Esophagus muscularis mucosa (tissue), 4 donors: ENCODE results near the gene BDKRB2. TPM values are rescaled to one million over a fixed set of nuclear protein-coding genes. Genes with fewer than 3 reads are reported as not detected.

Experiments
- DNase-seq: peaks from one replicate; pipeline ENCODE4 v3.0.0-alpha.2; 2017; ENCODE audit errors: extremely low spot score
- H3K27ac ChIP-seq, 4 donors: fragments of 200-600 bp; sonication (generic); replicated peaks in 1 of 4; 1 replicate in 3 of 4; 2 replicates in 1 of 4; pipeline ENCODE4 v1.5.1; 2016 to 2019; ENCODE audit warnings: mild to moderate bottlenecking in 1 of 4
- H3K27me3 ChIP-seq, 4 donors: fragments of 200-600 bp; sonication (generic); one replicate each; pipeline versions ENCODE4 v1.5.1 to v1.6.0; 2016 to 2019
- H3K36me3 ChIP-seq, 4 donors: fragments of 200-600 bp; sonication (generic); one replicate each; pipeline ENCODE4 v1.5.1; 2016 to 2019
- H3K4me1 ChIP-seq, 4 donors: fragments of 200-600 bp; sonication (generic); one replicate each; pipeline ENCODE4 v1.5.1; 2016 to 2019
- H3K4me3 ChIP-seq, 4 donors: fragments of 200-600 bp; sonication (generic); 1 replicate in 2 of 4; 2 replicates in 2 of 4; pipeline ENCODE4 v1.5.1; 2016 to 2019; ENCODE audit warnings: mild to moderate bottlenecking in 4 of 4, moderate library complexity in 1 of 4
- H3K9me3 ChIP-seq, 4 donors: fragments of 200-600 bp; sonication (generic); 1 replicate in 3 of 4; 2 replicates in 1 of 4; pipeline ENCODE4 v1.5.1; 2016 to 2019
- CTCF ChIP-seq, 3 experiments: fragments of 200-600 bp in 2 of 3; fragments of 450-650 bp in 1 of 3; sonication (generic) in 2 of 3; IDR thresholded peaks; one replicate each; pipeline ENCODE4 v1.5.1; 2017 to 2019; ENCODE audit warnings: antibody characterized with exemption in 3 of 3, mild to moderate bottlenecking in 2 of 3, moderate library complexity in 1 of 3
- EP300 ChIP-seq: sonication (generic); formaldehyde crosslinking; IDR thresholded peaks from one replicate; pipeline ENCODE4 v1.6.1; 2017; ENCODE audit warnings: antibody characterized with exemption
- POLR2A ChIP-seq: fragments of 450-650 bp; IDR thresholded peaks from one replicate; pipeline ENCODE4 v1.6.1; 2017; ENCODE audit warnings: antibody characterized with exemption, moderate library complexity, mild to moderate bottlenecking, low read depth
- POLR2AphosphoS5 ChIP-seq, 2 donors: sonication (generic); formaldehyde crosslinking; IDR thresholded peaks; one replicate each; pipeline ENCODE4 v1.6.1; 2017; ENCODE audit warnings: antibody characterized with exemption in 2 of 2
- WGBS: methylation state at CpG from one replicate; pipeline ENCODE4 v1.1.5; 2018; 5-methylcytosine and 5-hydroxymethylcytosine counted together
- intact Hi-C: fragments of 100-400 bp; cut with DNase I; formaldehyde crosslinking; loops from one replicate; pipeline ENCODE4 v1.15.1; 2023
- total RNA-seq, 4 donors: library from RNA; depleted of rRNA; stranded (reverse); fragments of >200 nt; gene quantifications; one replicate each; pipeline versions ENCODE4 v1.1.0 to v1.2.1, GENCODE V29; 2016

BDKRB2 gene
- total RNA-seq, 4 donors from 2014 or later = 5.8 to 16.1 (median 10.0) TPM

- H3K4me3 ChIP-seq = no peak overlapping the region
- peak overlapping the region in 1 of 4 donors; percentile 19 for H3K27ac ChIP-seq
- intact Hi-C loops = no loop called here
- 76% methylated on average over 11 of the region's 22 CpGs for WGBS
- no peak for DNase-seq
- peaks cover 0 to 54% (median 35%) of the 10 kb centered on the region in 4 donors for H3K4me1 ChIP-seq
- H3K27me3 ChIP-seq = peaks cover 0 to 3% (median 0%) of the 10 kb centered on the region in 4 donors
- TF ChIP-seq POLR2A (no peak), CTCF (IDR thresholded peaks at IDR 0.05) (no peak), POLR2AphosphoS5 (IDR thresholded peaks at IDR 0.05) (peak in 1 of 2 donors; percentile 8), EP300 (no peak)
- H3K9me3 ChIP-seq = no peaks in the 10 kb centered on the region
- no peaks in the 10 kb centered on the region for H3K36me3 ChIP-seq
Measured at GRCh38 chr14:96192975-96193805, 11.4 kb upstream of the BDKRB2 start.

- Histone ChIP-seq H3K4me1 (peaks cover 0 to 54% (median 36%) of the 10 kb centered on the region in 4 donors), H3K27me3 (peaks cover 0 to 3% (median 0%) of the 10 kb centered on the region in 4 donors), H3K9me3 (no peaks in the 10 kb centered on the region), H3K27ac (peak overlapping the region in 1 of 4 donors; percentile 19), H3K36me3 (no peaks in the 10 kb centered on the region), H3K4me3 (no peak overlapping the region)
- WGBS = 96% methylated on average over 8 of the region's 10 CpGs
- intact Hi-C loops = no loop called here
- no peak for TF ChIP-seq POLR2A
- no peak for TF ChIP-seq EP300
- TF ChIP-seq CTCF (IDR thresholded peaks at IDR 0.05) = no peak
- TF ChIP-seq POLR2AphosphoS5 (IDR thresholded peaks at IDR 0.05) = no peak
- no peak for DNase-seq
Measured at GRCh38 chr14:96194262-96194656, 10.4 kb upstream of the BDKRB2 start.

GRCh38 chr14:96194657-96195431 is 9.8 kb upstream of the BDKRB2 start:
- no peak overlapping the region for H3K27ac ChIP-seq
- WGBS = 81% methylated on average over 11 of the region's 11 CpGs
- no peak for TF ChIP-seq POLR2AphosphoS5 (IDR thresholded peaks at IDR 0.05)
- no peak for TF ChIP-seq EP300
- no peaks in the 10 kb centered on the region for H3K36me3 ChIP-seq
- no peak for DNase-seq
- peaks cover 0 to 3% (median 0%) of the 10 kb centered on the region in 4 donors for H3K27me3 ChIP-seq
- H3K4me1 ChIP-seq = peaks cover 0 to 53% (median 38%) of the 10 kb centered on the region in 4 donors
- intact Hi-C loops = no loop called here
- no peaks in the 10 kb centered on the region for H3K9me3 ChIP-seq
- H3K4me3 ChIP-seq = no peak overlapping the region

- no peak for TF ChIP-seq POLR2A
- no peak for TF ChIP-seq POLR2AphosphoS5 (IDR thresholded peaks at IDR 0.05)
- TF ChIP-seq CTCF (IDR thresholded peaks at IDR 0.05) = no peak
- TF ChIP-seq EP300 = no peak
- Histone ChIP-seq H3K9me3 (no peaks in the 10 kb centered on the region), H3K27ac (no peak overlapping the region), H3K36me3 (no peaks in the 10 kb centered on the region), H3K4me3 (no peak overlapping the region), H3K27me3 (peaks cover 0 to 3% (median 0%) of the 10 kb centered on the region in 4 donors), H3K4me1 (peaks cover 0 to 53% (median 38%) of the 10 kb centered on the region in 4 donors)
- intact Hi-C loops = no loop called here
- no peak for DNase-seq
- WGBS = 74% methylated on average over 7 of the region's 8 CpGs
Measured at GRCh38 chr14:96195441-96196081, 9.1 kb upstream of the BDKRB2 start.
